Gastrocnemius medialis (tissue), 4 donors: Measurements from ENCODE around the gene ASB2. TPM values are rescaled to one million over a fixed set of nuclear protein-coding genes. Genes with fewer than 3 reads are reported as not detected.
A peak's percentile ranks its signal among the peaks of the same experiment; 100 is the strongest.

Experiments used
- ATAC-seq, 2 donors: fragments of 150-250 bp; one replicate each; pipeline ENCODE4 v1.9.1; 2016
- DNase-seq, 2 donors: peaks; one replicate each; pipeline ENCODE4 v3.0.0-alpha.2; 2019
- H3K27ac ChIP-seq, 4 donors: fragments of 200-600 bp; sonication (generic); 1 replicate in 1 of 4; 2 replicates in 3 of 4; pipeline ENCODE4 v1.5.1; 2016 to 2018; ENCODE audit warnings: mild to moderate bottlenecking in 2 of 4, moderate library complexity in 1 of 4
- H3K27me3 ChIP-seq, 3 donors: fragments of 200-600 bp; sonication (generic) in 2 of 3; 1 replicate in 1 of 3; 2 replicates in 2 of 3; pipeline versions ENCODE4 v1.5.1 to v1.6.0; 2016 to 2019; ENCODE audit warnings: mild to moderate bottlenecking in 1 of 3, moderate library complexity in 1 of 3
- H3K36me3 ChIP-seq, 2 donors: fragments of 200-600 bp; sonication (generic) in 1 of 2; one replicate each; pipeline ENCODE4 v1.5.1; 2017 to 2018
- H3K4me1 ChIP-seq, 2 donors: fragments of 200-600 bp; sonication (generic) in 1 of 2; one replicate each; pipeline ENCODE4 v1.5.1; 2016 to 2017; ENCODE audit warnings: mild to moderate bottlenecking in 2 of 2
- H3K4me3 ChIP-seq, 4 donors: fragments of 200-600 bp; sonication (generic) in 3 of 4; 1 replicate in 1 of 4; 2 replicates in 3 of 4; pipeline ENCODE4 v1.5.1; 2016 to 2019; ENCODE audit warnings: mild to moderate bottlenecking in 2 of 4
- H3K9me3 ChIP-seq, 3 donors: fragments of 200-600 bp; sonication (generic) in 2 of 3; 1 replicate in 1 of 3; 2 replicates in 2 of 3; pipeline ENCODE4 v1.5.1; 2016 to 2019
- POLR2A ChIP-seq, 2 donors: fragments of 450-650 bp; IDR thresholded peaks; one replicate each; pipeline ENCODE4 v1.6.1; 2017; ENCODE audit warnings: antibody characterized with exemption in 2 of 2, mild to moderate bottlenecking in 2 of 2, moderate library complexity in 2 of 2
- in situ Hi-C, 4 donors: fragments of 200-750 bp; cut with MboI; loops; one replicate each; pipeline versions ENCODE4 v1.15.0 to v1.8.0; 2017; ENCODE audit warnings: low sequenced_read_pairs in 4 of 4
- intact Hi-C: fragments of 100-400 bp; cut with DNase I; formaldehyde crosslinking; loops from one replicate; pipeline ENCODE4 v1.15.1; 2023; ENCODE audit warnings: low total_unique reads
- total RNA-seq, 4 donors: library from RNA; depleted of rRNA; stranded (reverse); fragments of >200 nt; gene quantifications; one replicate each; pipeline versions ENCODE4 v1.1.0 to v1.2.3, GENCODE V29; 2016
- TF ChIP-seq, protein P1 (sequence below), 5 experiments: fragments of 450-650 bp in 3 of 5; fragments of 200-600 bp in 2 of 5; sonication (generic) in 2 of 5; IDR thresholded peaks in 4 of 5; conservative IDR thresholded peaks in 1 of 5; 1 replicate in 4 of 5; 2 replicates in 1 of 5; pipeline ENCODE4 v1.5.1; 2016 to 2019; ENCODE audit warnings: antibody characterized with exemption in 5 of 5, mild to moderate bottlenecking in 3 of 5, moderate library complexity in 3 of 5

Gene ASB2
- total RNA-seq, 4 donors from 2014 or later: 335 to 819 (median 539) TPM

DNA sequence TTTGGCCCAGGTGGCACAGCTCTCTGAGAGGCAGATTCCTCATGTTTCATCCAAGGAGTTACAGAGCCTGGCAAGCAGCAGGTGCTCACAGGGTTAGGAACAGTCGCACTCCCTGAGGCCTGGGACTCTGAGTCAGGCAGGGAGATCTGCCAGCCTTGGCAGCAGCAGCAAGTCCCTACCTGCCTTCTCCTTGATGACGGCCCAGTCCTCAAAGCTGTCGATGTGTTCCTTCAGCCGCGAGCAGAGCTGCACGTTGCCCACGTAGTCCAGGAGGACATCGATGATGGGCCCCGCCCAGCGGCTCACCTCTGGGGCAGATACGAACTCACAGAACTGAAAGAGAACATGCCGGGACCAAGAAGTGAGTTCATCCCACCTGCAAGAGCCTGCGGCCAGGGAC lies 38.9 kb downstream of the ASB2 start:
- peak; percentile 87 to 95 for DNase-seq
- TF ChIP-seq POLR2A (IDR thresholded peaks at IDR 0.05): no peak
- TF ChIP-seq, protein P1, sequence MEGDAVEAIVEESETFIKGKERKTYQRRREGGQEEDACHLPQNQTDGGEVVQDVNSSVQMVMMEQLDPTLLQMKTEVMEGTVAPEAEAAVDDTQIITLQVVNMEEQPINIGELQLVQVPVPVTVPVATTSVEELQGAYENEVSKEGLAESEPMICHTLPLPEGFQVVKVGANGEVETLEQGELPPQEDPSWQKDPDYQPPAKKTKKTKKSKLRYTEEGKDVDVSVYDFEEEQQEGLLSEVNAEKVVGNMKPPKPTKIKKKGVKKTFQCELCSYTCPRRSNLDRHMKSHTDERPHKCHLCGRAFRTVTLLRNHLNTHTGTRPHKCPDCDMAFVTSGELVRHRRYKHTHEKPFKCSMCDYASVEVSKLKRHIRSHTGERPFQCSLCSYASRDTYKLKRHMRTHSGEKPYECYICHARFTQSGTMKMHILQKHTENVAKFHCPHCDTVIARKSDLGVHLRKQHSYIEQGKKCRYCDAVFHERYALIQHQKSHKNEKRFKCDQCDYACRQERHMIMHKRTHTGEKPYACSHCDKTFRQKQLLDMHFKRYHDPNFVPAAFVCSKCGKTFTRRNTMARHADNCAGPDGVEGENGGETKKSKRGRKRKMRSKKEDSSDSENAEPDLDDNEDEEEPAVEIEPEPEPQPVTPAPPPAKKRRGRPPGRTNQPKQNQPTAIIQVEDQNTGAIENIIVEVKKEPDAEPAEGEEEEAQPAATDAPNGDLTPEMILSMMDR (IDR thresholded peaks at IDR 0.05 in 4 of 5, conservative IDR thresholded peaks at IDR 0.05 in 1 of 5): no peak
- intact Hi-C loops (loop anchor here (5.0 kb wide), 1 partner anchor 235 kb away; the partner anchor contains the start of gene PPP4R4), in situ Hi-C loops (no loop called here)
- Histone ChIP-seq H3K4me1 (peaks cover 31 to 37% of the 10 kb centered on the region in 2 donors), H3K27ac (peak overlapping the region; percentile 97 to 100 (median 98)), H3K9me3 (no peaks in the 10 kb centered on the region), H3K4me3 (no peak overlapping the region), H3K36me3 (peaks cover 0 to 55% of the 10 kb centered on the region in 2 donors), H3K27me3 (no peaks in the 10 kb centered on the region)
- ATAC-seq: peak; percentile 57 to 61

DNA sequence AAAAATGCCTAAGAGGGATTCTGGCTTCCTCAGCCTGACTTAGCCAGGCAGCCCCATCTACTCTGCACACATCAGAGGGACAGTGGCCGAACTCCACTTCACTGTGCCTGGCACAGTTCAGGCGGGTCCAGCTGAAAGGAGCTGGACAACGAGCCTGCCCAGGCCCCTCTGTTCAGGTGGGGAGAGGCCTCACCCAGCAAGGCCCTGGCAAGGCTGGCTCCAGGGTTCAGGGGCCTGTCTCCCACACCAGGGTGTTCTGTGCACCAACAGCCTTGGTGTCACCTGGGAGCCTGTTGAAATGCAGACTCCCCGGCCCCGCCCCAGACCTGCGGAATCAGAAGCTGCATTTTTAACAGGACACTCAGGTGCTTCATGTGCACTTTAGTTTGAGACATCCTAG lies 39.4 kb downstream of the ASB2 start:
- no peaks in the 10 kb centered on the region for H3K27me3 ChIP-seq
- peak overlapping the region; percentile 97 to 100 (median 98) for H3K27ac ChIP-seq
- in situ Hi-C loops: no loop called here
- no peaks in the 10 kb centered on the region for H3K9me3 ChIP-seq
- H3K36me3 ChIP-seq: peaks cover 0 to 58% of the 10 kb centered on the region in 2 donors
- TF ChIP-seq, protein P1 (IDR thresholded peaks at IDR 0.05 in 4 of 5, conservative IDR thresholded peaks at IDR 0.05 in 1 of 5): no peak
- no peak for TF ChIP-seq POLR2A (IDR thresholded peaks at IDR 0.05)
- peaks cover 25 to 31% of the 10 kb centered on the region in 2 donors for H3K4me1 ChIP-seq
- DNase-seq (no peak), ATAC-seq (no peak)
- H3K4me3 ChIP-seq: no peak overlapping the region
- intact Hi-C loops: loop anchor here (5.0 kb wide), 1 partner anchor 235 kb away; the partner anchor contains the start of gene PPP4R4

DNA sequence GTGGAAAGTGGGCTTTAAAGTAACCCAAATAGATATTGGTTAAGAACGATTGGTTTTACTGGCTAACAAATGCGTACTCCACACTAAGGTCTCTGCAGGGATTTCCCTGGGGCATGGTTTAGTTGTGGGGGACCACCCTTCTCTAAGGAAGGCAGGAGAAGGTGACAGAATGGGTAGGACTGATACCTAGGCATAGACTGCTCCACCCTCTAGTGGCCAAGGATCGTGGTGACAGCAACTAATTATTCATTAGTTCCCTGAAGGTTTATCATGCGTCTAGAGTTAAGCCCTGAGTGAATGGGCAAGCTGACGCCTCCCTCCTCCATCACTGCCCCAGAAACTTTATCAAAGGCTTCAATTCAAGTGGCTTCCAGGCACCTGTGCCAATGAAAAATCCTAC lies 40.1 kb downstream of the ASB2 start:
- peak overlapping the region; percentile 97 to 100 (median 98) for H3K27ac ChIP-seq
- intact Hi-C loops (loop anchor here (5.0 kb wide), 1 partner anchor 236 kb away; the partner anchor contains the start of gene PPP4R4), in situ Hi-C loops (no loop called here)
- ATAC-seq (no peak), DNase-seq (no peak)
- H3K36me3 ChIP-seq: peaks cover 0 to 58% of the 10 kb centered on the region in 2 donors
- TF ChIP-seq, protein P1 (IDR thresholded peaks at IDR 0.05 in 4 of 5, conservative IDR thresholded peaks at IDR 0.05 in 1 of 5): peak in 3 of 5 experiments; percentile 40 to 53 (median 46)
- TF ChIP-seq POLR2A (IDR thresholded peaks at IDR 0.05): no peak
- no peaks in the 10 kb centered on the region for H3K27me3 ChIP-seq
- H3K4me1 ChIP-seq: peaks cover 20 to 24% of the 10 kb centered on the region in 2 donors
- no peaks in the 10 kb centered on the region for H3K9me3 ChIP-seq
- no peak overlapping the region for H3K4me3 ChIP-seq

DNA sequence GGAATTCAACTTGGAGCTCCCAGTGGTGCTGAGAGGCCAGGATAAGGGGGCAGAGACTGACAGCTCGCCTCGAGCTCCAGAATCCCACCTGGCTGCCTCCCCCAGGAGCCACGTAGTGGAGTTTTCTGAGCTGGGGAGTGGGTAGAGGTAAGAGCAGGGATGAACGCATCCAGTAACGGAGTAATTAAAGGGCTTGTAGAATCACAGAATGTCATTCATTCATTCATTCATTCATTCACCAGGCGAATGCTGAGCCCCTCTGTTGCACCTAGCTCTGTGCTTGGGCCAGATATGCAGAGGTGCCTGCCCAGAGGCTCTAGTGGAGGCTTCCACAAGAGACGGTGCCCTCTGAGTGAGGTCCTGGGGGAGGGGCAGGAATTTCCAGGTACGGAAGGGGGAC lies 41.2 kb downstream of the ASB2 start:
- peaks cover 0 to 66% of the 10 kb centered on the region in 2 donors for H3K36me3 ChIP-seq
- ATAC-seq (no peak), DNase-seq (no peak)
- no peak overlapping the region for H3K4me3 ChIP-seq
- H3K9me3 ChIP-seq: no peaks in the 10 kb centered on the region
- no peak for TF ChIP-seq POLR2A (IDR thresholded peaks at IDR 0.05)
- TF ChIP-seq, protein P1 (IDR thresholded peaks at IDR 0.05 in 4 of 5, conservative IDR thresholded peaks at IDR 0.05 in 1 of 5): no peak
- no peaks in the 10 kb centered on the region for H3K27me3 ChIP-seq
- H3K27ac ChIP-seq: peak overlapping the region; percentile 97 to 100 (median 98)
- H3K4me1 ChIP-seq: peaks cover 10 to 14% of the 10 kb centered on the region in 2 donors
- in situ Hi-C loops: no loop called here
- intact Hi-C loops: loop anchor here (5.0 kb wide), 1 partner anchor 237 kb away; the partner anchor contains the start of gene PPP4R4
